ENCODE data around the gene CCM2. TPM values are rescaled to one million over a fixed set of nuclear protein-coding genes. Genes with fewer than 3 reads are reported as not detected.
A peak's percentile ranks its signal among the peaks of the same experiment; 100 is the strongest.

CCM2 gene
- total RNA-seq, 1 experiment from 2014 or later, result 48.6 TPM

DNA sequence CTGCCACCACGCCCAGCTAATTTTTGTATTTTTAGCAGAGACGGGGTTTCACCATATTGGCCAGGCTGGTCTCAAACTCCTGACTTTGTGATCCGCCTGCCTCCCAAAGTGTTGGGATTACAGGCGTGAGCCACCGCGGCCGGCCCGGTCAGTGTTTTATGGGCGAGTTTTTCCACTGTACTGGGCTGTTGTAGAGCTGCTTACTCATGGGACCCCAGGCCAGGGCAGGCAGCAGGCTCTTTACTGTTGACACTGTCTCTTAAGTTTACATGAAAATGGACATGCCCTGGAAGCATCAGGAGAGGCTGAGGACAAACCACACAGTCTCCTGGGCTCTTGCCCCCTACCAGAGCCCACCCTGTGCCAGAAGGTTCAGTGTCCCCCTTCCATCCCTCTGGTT, 77.6 kb downstream of the CCM2 start:
- DNase-seq (ENCODE audit: low read depth), result no peak

DNA sequence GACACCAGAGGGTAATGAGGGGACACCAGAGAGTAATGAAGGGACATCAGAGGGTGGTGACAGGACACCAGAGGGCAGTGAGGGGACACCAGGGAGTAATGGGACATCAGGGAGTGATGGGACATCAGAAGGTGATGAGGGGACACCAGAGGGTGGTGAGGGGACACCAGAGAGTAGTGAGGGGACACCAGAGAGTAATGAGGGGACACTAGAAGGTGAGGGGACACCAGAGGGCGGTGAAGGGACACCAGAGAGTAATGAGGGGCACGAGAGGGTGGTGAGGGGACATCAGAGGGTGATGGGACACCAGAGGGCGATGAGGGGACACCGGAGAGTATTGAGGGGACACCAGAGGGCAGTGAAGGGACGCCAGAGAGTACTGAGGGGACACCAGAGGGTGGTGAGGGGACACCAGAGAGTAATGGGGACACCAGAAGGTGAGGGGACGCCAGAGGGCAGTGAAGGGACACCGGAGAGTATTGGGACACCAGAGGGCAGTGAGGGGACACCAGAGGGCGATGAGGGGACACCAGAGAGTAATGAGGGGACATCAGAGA, 78.2 kb downstream of the CCM2 start:
- no peak for DNase-seq (ENCODE audit: low read depth)

DNA sequence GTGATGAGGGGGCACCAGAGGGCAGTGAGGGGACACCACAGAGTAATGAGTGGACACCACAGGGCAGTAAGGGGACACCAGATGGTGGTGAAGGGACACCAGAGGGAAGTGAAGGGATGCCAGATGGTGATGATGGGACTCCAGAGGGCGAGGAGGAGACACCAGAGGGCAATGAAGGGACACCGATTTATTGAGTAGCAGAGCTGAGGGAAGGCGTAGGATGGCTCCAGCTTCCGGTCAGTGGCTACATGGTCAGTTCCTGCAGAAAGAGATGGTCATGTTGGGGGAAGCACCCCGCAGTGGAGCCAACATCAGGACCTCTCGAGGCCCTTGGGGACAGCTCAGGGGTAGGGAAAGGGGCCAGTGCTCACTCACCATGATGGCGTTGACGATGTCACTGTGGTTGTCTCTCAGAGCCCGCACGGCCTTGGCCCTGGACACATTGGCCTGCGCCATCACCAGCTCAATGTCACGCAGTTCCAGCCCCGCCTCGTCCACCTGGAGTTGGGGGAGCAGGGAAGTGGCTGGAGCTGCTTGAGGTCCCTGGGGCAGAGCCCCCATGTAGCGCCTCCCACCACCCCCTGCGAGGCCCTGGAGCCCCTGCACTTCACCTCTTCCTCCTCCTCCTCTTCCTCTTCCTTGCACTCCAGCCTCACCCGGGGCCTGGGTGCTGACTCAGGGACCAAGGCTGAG, 80.4 kb downstream of the CCM2 start:
- no peak for DNase-seq (ENCODE audit: low read depth)

DNA sequence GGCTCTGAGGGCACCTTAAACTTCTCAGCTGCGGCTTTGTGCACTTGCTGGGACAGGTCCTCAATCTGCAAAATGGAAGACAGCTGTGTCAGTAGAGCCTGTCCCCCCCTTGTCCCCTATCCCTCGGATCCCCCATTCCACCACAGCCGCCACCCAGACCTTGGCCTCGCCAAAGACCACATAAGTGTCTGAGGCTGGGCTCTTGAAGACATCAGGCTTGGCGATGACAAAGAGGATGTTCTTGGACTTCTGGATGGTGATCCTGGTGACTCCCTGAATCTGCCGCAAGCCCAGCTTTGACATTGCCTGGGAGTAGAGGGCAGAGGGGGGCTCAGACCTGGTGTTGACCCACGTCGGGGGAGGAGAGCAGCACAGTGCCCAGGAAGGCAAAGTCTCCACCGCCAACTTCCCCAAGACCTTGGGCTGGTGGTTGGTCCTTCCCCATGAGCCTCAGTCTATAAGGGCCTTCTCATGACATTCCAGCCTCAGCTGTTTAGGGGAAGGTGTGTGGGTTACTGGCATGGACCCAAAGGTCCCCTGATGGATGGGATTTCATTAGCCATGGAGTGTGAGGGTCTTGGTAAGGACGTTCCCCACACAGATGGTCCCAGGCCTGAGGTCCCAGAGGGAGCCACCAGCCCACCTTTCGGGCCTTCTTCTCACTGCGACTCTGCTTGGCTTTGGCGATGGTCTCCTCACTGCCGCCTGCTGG, 81.1 kb downstream of the CCM2 start:
- no peak for DNase-seq (ENCODE audit: low read depth)

DNA sequence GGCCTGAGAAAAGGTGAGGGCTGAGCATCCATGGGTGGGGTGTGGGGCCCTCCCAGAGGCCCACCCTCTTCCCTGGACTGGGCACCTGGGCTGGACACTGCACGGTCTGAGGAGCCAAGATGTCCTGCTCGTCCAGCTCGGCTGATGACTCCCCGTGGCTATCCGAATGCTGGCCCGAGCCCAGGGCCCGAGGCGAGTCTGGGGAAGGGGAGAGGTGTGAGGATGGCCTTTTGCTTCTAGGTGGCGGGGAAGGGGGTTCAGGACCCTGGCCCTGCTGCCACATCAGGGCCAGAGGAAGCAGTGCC, 81.6 kb downstream of the CCM2 start:
- DNase-seq (ENCODE audit: low read depth), result no peak

DNA sequence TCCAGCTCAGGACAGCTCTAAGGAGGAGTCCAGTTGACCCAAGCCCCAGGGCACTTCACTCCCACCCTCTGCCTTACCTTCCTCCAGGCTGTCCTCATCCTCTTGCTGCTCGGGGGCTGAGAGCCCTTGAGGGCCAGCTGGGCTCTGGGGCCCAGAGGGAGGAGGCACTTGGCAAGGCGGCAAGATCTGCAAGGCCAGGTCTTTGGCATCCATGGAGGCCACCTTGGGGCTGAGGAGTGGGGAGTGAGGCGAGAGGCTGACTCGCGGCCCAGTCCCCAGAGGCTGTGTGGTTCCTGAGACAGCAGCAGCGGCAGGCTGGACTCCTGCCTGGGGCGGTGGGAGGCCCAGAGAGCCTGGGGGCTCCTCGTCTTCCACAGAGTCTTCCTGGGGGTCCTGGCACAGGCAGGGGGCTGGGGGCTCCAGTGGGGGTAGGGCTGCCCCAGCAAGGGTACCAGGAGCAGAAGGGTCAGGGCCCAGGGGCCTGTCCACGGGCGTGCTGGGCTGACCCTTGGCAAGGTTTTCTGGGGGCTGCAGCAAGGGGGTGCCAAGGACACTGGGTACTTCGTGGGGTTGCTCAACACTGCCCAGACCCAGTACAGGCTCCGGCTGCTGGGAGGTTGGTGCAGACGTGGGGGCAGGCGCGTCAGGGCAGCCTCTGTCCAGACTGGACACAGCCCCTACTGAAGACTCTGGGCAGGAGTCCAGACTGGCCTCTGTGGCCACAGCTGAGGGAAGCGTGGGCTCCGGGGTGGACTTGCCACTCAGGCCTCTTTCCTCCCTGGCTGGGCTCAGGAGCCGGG, 82.2 kb downstream of the CCM2 start:
- DNase-seq (ENCODE audit: low read depth), result no peak

DNA sequence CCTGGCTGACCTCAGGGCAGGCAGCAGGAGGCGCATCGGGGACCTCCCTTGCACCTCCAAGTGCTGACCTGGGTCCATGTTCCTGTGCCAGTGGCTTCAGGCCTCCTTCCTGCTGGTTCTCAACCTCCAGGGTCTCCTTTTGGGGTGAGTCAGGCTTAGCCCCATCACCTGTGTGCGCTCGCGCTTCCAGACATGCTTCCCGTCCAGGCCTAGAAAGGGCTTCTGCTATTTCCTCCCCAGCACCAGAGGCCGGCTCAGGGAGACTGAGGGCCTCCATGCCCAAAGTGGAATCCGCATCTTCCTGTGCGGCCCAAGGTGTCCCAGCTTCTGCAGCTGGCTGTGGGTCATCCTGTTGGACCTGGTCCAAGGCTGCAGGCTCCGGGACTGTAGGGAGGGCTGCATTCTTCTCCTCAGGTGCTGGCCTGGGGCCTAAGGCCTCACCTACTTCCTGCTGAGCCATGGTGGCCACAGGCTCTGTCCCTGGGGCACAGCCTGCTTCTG, 82.9 kb downstream of the CCM2 start:
- no peak for DNase-seq (ENCODE audit: low read depth)

DNA sequence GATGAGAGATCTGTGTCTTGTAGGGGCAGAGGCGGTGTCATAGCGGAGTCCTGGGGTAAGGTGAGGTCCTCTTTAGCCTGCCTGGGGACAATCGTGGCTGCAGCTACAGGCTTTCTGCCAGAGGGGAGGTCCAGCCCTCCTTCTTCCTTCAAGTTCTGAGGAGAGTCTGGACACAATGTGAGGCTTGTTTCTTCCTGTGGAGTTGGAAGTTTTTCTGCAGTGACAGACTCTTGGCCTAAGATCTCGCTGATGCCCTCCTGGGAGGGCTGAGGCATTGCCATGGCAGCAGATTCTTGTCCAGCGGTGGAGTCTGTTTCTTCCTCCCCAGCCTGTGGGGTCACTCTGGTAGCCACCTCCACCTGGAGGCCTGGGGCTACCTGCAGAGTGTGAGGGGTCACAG, 84.3 kb downstream of the CCM2 start:
- DNase-seq (ENCODE audit: low read depth), result no peak

DNA sequence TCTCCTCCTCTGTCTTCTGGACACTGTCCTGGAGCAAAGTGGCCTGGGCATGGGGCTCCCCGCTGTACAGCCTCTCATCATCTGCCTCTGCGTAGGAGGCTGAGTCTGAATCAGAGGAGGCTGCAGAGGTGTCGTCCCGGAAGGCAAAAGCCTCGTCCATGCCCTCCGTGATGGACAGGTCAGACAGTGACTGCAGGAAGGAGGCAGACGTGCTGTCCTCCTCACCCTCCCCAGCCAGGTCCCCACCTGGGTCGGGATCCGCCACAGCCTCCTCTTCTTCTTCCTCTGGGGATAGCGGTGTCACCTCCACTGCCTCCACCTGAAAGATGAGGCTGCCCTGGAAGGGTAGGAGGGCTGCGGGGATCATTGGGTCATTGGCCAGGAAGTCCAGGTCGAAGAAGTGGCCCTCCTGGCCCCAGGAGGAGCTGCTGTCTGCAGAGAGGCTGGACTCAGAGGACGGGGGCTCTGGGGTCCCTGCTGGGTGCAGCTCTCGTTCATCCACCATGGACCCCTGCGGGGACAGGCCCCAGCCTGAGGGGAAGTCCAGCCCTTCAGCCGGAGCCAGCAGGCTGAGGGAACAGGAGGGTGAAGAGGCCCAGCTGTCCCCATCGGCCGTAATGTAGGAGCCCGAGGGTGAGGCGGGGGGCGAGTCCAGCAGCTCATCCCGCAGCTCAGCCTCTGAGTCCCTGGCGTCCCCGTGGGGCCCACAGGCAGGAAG, 85.1 kb downstream of the CCM2 start:
- no peak for DNase-seq (ENCODE audit: low read depth)

DNA sequence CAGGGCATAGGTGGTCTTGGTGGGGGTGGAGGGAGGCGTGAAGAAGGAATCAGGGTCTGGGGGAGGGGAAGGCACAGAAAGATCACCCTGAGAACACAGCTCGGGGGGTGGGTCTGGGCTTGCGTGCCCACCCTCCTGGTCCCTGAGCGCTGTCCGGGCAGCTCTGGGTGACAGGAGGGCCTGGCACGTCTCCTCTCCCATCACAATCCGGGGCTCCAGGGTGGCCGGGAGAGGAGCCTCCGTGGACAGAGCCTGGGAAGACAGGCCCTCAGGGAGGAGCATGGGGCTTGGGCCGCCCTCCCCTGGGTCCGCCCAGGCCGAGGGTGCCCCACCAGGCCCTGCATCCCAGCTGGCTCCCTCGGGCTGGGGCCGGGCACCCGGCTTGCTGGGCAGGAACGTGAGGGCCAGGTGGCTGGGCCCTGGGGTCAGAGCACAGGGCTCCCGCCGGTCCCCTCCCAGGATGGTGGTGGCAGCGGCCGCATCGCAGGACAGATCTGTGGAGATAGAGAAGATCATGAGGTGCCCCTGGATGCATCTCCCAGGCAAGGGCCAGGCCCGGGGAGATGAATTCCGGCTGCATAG, 85.7 kb downstream of the CCM2 start:
- no peak for DNase-seq (ENCODE audit: low read depth)

DNA sequence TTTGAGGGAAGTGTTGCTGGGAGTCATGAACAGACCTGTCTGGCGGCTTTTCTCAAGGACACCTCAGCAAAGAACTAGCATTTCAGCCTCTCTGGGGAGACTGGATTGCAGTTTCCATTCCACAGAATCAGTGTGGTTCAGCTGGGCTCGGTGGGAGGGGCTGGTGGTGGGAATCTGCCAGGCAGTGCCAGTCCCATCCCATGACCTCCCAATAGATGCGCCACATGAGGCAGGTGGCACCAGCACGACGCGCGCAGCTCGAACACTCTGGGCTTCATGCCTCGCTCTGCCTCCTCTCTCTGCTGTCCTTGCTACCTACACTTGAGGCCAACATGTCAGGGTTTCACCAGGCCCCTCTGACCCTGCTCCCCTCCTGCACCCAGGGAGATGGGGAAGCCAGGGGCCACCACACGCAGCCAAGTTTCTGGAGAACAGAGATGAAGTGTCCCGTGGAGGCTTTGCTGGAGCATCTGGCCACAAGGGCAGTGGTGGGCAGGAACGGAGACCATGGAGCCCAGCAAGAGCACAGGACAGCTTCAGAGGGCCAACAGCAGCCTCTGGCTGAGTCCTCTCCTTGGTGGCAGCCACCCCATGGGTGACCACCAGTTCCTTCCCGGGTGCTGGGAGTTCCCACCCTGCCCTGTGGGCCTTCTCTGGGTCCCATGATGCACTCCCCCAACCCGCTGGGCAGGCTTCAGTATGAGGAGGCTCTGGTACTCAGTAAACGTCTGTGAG, 86.5 kb downstream of the CCM2 start:
- DNase-seq (ENCODE audit: low read depth), result no peak

DNA sequence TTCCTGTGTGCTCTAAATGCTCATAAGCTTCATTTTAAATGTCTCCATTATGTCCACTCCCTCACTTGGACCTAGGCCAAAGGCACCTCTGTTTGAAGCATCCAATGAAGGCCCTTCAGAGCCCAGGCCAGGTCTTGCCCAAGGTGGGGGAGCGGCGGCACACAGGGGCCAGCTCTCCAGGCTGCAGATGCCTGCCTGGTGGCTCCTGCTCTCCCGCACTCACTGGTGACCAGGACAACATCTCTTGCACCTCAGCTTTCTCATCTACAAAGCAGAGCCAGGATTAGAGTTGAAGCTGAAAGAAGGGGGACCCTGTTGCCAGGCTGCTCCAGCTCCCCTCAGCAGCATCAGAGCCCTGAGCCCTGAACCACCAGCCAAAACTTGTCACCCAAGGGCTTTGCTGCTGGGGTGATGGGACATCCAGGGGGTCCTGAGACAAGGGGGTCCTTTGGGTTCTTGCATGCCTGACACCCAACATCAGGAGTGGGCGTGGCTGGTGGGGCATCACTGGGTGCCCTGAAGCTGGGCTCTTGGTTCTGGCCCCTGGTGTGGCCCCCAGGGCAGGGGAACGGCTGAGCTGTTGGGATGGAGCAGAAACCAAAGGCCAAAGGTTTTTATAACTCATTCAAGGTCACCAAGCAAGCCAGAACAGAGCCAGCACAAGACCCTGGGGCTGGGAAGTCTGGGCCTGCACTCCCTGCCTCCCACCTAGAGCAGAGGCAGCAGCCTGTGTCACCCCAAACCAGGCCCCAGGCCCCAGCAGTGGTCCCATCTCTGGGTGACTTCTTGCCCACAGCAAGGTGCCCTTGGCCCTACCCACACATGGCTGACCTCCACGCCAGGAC, 87.5 kb downstream of the CCM2 start:
- DNase-seq (ENCODE audit: low read depth), result no peak

DNA sequence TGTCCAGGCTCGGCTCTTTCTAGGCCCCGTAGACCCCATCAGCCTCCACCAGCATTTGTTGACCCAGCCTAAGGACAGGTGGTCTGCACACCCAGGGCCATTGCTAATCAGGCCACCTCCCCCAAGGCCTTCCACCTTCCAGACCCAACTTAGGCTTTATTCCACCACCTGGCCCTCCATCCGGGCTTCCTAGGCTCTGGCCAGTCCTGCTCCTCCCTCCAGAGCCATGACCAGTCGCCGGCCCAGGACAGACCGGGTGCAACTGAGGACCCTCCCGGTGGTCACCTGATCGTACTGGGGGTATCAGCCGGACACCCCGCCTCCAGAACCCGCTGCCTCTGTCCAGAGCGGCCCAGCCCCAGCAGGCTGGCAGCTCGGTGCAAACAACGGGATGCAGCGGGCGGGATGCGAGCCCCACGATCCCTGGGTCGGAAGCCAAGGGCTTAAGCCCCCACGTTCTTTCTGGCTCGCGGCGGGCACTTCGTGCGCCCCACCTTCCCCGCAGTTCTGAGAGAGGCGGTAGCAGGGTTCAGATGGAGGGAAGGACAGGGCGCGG, 88.2 kb downstream of the CCM2 start:
- DNase-seq (ENCODE audit: low read depth), result no peak

DNA sequence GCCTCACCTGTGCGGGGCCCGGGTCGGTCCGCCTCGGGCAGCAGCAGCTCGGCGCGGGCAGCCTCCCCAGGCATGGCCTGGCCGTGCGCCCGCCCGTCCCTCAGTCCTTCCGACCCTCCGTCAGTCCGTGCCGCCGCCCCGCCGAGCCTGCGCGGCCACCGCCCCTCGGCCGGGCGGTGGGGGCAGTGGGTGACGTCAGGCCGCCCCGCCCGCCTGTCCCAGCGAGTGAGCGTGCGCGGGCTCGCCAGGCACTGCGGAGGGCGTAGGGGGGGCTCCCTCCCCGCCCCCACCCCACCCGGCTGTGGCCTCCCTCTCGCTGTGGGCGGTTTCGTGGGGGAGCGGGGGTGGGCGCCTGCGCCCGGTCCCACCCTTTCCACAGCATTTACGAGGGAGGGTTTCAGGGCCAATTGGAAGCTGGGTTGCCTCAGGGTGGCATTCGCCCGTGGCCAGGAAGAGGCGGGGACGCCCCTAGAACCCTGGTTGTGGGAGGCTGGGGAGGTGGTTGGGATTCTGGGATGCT, 88.9 kb downstream of the CCM2 start, which contains the start of gene NACAD:
Gene NACAD (minus strand): TSS at position 149 of the 520 bp plus-strand sequence. CDS start 75 bp downstream, at position 74.
- peak; percentile 23 for DNase-seq (ENCODE audit: low read depth)

DNA sequence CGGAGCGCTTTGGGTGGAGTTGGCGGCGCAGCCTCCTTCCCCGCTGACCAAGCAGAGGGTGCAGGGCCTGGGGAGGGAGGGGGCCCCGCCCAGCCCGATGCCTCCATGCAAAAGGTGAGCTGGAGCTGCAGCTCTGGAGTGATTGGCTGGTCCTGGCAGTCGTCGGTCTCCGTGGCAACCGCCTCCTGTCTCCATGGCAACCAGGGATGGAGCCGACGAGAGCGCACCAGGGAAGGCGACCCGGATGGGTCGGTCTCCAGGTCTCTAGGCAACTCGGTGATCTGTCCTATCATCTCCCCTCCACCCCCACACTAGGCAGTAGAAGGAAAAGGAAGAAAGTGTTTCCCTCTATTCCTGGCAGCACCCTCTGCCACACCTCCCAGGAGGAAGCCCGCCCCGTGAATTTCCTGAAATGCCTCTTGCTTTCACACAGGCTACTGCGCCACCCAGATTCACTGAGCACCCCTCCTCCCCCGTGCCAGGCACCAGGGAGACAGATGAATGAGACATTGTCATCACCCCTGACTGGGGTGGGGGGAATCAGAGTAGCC, 89.4 kb downstream of the CCM2 start:
- DNase-seq (ENCODE audit: low read depth), result peak; percentile 44

DNA sequence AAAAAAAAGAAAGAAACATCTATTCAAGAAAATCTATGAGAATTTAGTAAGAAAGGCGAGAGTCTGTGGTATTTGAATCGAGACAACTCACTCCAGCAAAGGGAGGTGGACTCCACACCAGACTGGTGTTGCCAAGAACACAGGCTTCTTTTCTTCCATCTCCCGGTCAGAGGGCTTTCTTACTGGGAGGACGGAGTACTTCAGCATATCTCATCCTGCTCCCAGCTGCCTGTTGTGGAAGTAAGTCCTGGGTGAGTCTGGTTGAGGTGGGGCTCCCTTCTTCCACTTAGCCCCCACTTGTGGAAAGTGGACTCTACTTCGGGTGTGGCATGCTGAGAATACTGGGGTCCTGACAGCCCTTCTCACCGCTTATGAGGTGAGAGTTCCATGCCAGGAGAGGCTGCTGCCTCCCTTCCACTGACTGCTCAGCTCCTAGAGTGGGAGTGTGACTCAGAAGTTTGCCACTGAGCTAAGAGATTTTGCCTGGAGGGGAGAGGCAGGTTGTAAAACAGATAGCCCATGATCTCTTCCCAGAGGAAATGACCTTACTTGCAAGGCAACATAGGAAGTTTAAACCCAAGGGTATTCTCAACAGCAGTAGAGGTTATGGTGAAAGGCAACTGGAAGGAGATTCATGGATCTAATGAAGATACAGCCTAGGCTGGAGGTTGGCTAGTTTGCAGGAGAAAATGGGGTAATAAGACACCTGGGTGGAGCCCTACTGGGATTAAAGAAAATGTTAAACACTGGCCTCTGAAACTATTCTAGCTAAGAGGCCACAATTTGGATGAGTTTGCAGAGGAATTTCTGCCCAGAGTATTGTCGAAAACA, 92.3 kb downstream of the CCM2 start:
- DNase-seq (ENCODE audit: low read depth), result peak; percentile 70

DNA sequence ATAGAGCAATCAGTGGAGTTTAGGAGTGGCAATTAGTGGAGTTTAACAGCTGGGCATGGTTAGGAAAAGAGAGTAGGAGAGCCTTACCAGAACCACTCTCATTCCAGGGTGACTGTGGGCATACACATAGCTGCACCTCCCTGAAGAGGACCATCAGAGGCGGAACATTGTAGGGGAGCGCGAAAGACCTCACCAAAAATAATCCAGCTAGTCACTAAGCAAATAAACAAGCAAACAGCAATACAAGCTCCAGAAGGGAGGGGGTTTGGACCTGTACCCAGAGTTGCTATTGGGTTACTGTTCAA, 92.9 kb downstream of the CCM2 start:
- no peak for DNase-seq (ENCODE audit: low read depth)
